GM21423 (cell line): ENCODE results near the gene PRDX6.
"Not testable (repeated sequence)": the region's sequence is repeated elsewhere in the genome, so short reads cannot be mapped to it uniquely, and the experiment has no call there.

Source experiments
- ATAC-seq: cut with Tn5 transposase; IDR thresholded peaks from one replicate; pipeline ENCODE4 v1.9.1; 2021; ENCODE audit warnings: mild to moderate bottlenecking, moderate library complexity; ENCODE audit not compliant: unreplicated experiment

PRDX6 gene

GRCh38 chr1:173464185-173464584 lies 12.9 kb upstream of the PRDX6 start:
- ATAC-seq = not testable (repeated sequence)

GRCh38 chr1:173467426-173467825 lies 9.7 kb upstream of the PRDX6 start:
- no peak for ATAC-seq

- no peak for ATAC-seq
These were observed 7.5 kb upstream of the PRDX6 start for GRCh38 chr1:173469656-173470055.

GRCh38 chr1:173470608-173471007 lies 6.5 kb upstream of the PRDX6 start:
- ATAC-seq = no peak

- ATAC-seq = no peak
These were observed 3.5 kb upstream of the PRDX6 start for GRCh38 chr1:173473599-173474011.

GRCh38 chr1:173474097-173474779 lies 2.9 kb upstream of the PRDX6 start:
- ATAC-seq = no peak

GRCh38 chr1:173474780-173475421 lies 2.2 kb upstream of the PRDX6 start:
- ATAC-seq = not testable (repeated sequence)

- ATAC-seq = no peak
These were observed 1.5 kb upstream of the PRDX6 start for GRCh38 chr1:173475564-173476196.

GRCh38 chr1:173476197-173476664 lies 904 bp upstream of the PRDX6 start:
- ATAC-seq = no peak

- peak; percentile 96 for ATAC-seq
These were observed 360 bp upstream of the PRDX6 start for GRCh38 chr1:173476665-173477285.

GRCh38 chr1:173478094-173478674 lies 1.0 kb downstream of the PRDX6 start:
- ATAC-seq = no peak

- ATAC-seq = no peak
These were observed 2.5 kb downstream of the PRDX6 start for GRCh38 chr1:173479649-173480048.

- no peak for ATAC-seq
These were observed 4.1 kb downstream of the PRDX6 start for GRCh38 chr1:173481195-173481772.

- ATAC-seq = no peak
These were observed 5.5 kb downstream of the PRDX6 start for GRCh38 chr1:173482683-173483082.

GRCh38 chr1:173484276-173484675 lies 7.1 kb downstream of the PRDX6 start:
- no peak for ATAC-seq

GRCh38 chr1:173485401-173485800 lies 8.3 kb downstream of the PRDX6 start:
- no peak for ATAC-seq

GRCh38 chr1:173488001-173488400 lies 10.9 kb downstream of the PRDX6 start:
- ATAC-seq = no peak

- ATAC-seq = no peak
These were observed 12.0 kb downstream of the PRDX6 start for GRCh38 chr1:173489149-173489600.

GRCh38 chr1:173489929-173490328 lies 12.8 kb downstream of the PRDX6 start:
- no peak for ATAC-seq

GRCh38 chr1:173491508-173491907 lies 14.4 kb downstream of the PRDX6 start:
- ATAC-seq = no peak

- not testable (repeated sequence) for ATAC-seq
These were observed 16.0 kb downstream of the PRDX6 start for GRCh38 chr1:173493125-173493524.
